Measurements from ENCODE around the gene RAD51B. TPM values are rescaled to one million over a fixed set of nuclear protein-coding genes. Genes with fewer than 3 reads are reported as not detected.

Gene RAD51B
- total RNA-seq, 1 experiment from 2014 or later = 23.3 TPM

GRCh38 chr14:68199554-68200151 is 380.1 kb downstream of the RAD51B start:
- intact Hi-C loops (cut with micrococcal nuclease; ENCODE audit: unreplicated experiment) = no loop called here
- Histone ChIP-seq H3K27ac (ENCODE audit: low read depth, low read length, poor library complexity, severe bottlenecking) (no peak overlapping the region), H3K9me3 (ENCODE audit: low read depth, low read length, poor library complexity, severe bottlenecking) (no peaks in the 10 kb centered on the region), H3K4me3 (ENCODE audit: low read depth, low read length, poor library complexity, severe bottlenecking) (no peak overlapping the region), H3K27me3 (replicated peaks; ENCODE audit: insufficient read depth, low read depth, low read length, poor library complexity) (no peaks in the 10 kb centered on the region), H3K4me1 (ENCODE audit: insufficient read depth, low read length, poor library complexity, severe bottlenecking) (peaks cover 9% of the 10 kb centered on the region), H3K36me3 (ENCODE audit: insufficient read depth, low read length, poor library complexity, severe bottlenecking) (no peaks in the 10 kb centered on the region)
- TF ChIP-seq EZH2 (IDR thresholded peaks at IDR 0.05; ENCODE audit: borderline replicate concordance, low read depth, low read length, poor library complexity, severe bottlenecking) = no peak
- no peak for TF ChIP-seq CTCF (conservative IDR thresholded peaks at IDR 0.05; ENCODE audit: low read depth, low read length)
- DNase-seq (ENCODE audit: low spot score) = peak; percentile 27
- ChIA-PET POLR2A (ENCODE audit: low non-redundant PET) (no interaction called here), CTCF (no interaction called here)
- no TSS peak for BruUV-seq (replicated peaks)

GRCh38 chr14:68203871-68204270 is 384.3 kb downstream of the RAD51B start:
- TF ChIP-seq CTCF (conservative IDR thresholded peaks at IDR 0.05; ENCODE audit: low read depth, low read length) (no peak), EZH2 (IDR thresholded peaks at IDR 0.05; ENCODE audit: borderline replicate concordance, low read depth, low read length, poor library complexity, severe bottlenecking) (no peak)
- Histone ChIP-seq H3K27ac (ENCODE audit: low read depth, low read length, poor library complexity, severe bottlenecking) (no peak overlapping the region), H3K27me3 (replicated peaks; ENCODE audit: insufficient read depth, low read depth, low read length, poor library complexity) (no peaks in the 10 kb centered on the region), H3K36me3 (ENCODE audit: insufficient read depth, low read length, poor library complexity, severe bottlenecking) (no peaks in the 10 kb centered on the region), H3K9me3 (ENCODE audit: low read depth, low read length, poor library complexity, severe bottlenecking) (no peaks in the 10 kb centered on the region), H3K4me1 (ENCODE audit: insufficient read depth, low read length, poor library complexity, severe bottlenecking) (peaks cover 9% of the 10 kb centered on the region), H3K4me3 (ENCODE audit: low read depth, low read length, poor library complexity, severe bottlenecking) (no peak overlapping the region)
- CTCF ChIA-PET = no interaction called here
- BruUV-seq (replicated peaks) = no TSS peak
- intact Hi-C loops (cut with micrococcal nuclease; ENCODE audit: unreplicated experiment) = no loop called here
- no peak for DNase-seq (ENCODE audit: low spot score)
- POLR2A ChIA-PET (ENCODE audit: low non-redundant PET) = no interaction called here

GRCh38 chr14:68208218-68208617 is 388.6 kb downstream of the RAD51B start:
- ChIA-PET CTCF (no interaction called here), POLR2A (ENCODE audit: low non-redundant PET) (no interaction called here)

More at GRCh38 chr14:68208218-68208617, 388.6 kb downstream of the RAD51B start:
- DNase-seq (ENCODE audit: low spot score) = no peak
- no TSS peak for BruUV-seq (replicated peaks)
- Histone ChIP-seq H3K27ac (ENCODE audit: low read depth, low read length, poor library complexity, severe bottlenecking) (no peak overlapping the region), H3K36me3 (ENCODE audit: insufficient read depth, low read length, poor library complexity, severe bottlenecking) (no peaks in the 10 kb centered on the region), H3K9me3 (ENCODE audit: low read depth, low read length, poor library complexity, severe bottlenecking) (no peaks in the 10 kb centered on the region), H3K4me1 (ENCODE audit: insufficient read depth, low read length, poor library complexity, severe bottlenecking) (no peaks in the 10 kb centered on the region), H3K4me3 (ENCODE audit: low read depth, low read length, poor library complexity, severe bottlenecking) (no peak overlapping the region), H3K27me3 (replicated peaks; ENCODE audit: insufficient read depth, low read depth, low read length, poor library complexity) (no peaks in the 10 kb centered on the region)
- intact Hi-C loops (cut with micrococcal nuclease; ENCODE audit: unreplicated experiment) = no loop called here
- TF ChIP-seq CTCF (conservative IDR thresholded peaks at IDR 0.05; ENCODE audit: low read depth, low read length) = no peak
- TF ChIP-seq EZH2 (IDR thresholded peaks at IDR 0.05; ENCODE audit: borderline replicate concordance, low read depth, low read length, poor library complexity, severe bottlenecking) = no peak

Data from A673 (cell line).